Measurements from ENCODE around the gene POLG2. TPM values are rescaled to one million over a fixed set of nuclear protein-coding genes. Genes with fewer than 3 reads are reported as not detected.

POLG2 gene
- polyA plus RNA-seq, 4 donors = 3.2 to 23.9 (median 6.2) TPM

DNA sequence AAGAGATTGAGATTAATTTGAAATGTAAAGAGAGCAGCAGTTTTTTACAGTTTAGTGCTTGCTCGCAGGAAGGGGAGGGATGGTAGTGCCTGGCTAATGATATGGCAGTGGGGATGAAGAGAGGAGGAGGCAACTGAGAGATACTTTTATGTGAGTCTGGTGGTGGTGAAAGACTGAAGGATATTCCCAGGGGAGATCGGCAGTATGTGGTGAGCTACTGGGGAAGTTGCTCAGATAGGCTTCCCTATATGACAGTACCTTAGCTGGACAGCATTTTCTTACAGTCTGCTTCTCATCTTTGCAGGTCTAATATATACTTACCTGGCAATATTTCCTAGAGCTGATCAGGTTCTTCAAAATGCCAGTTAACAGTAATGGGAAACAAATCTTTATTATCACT lies 18.6 kb upstream of the POLG2 start:
- FAIRE-seq (no peak), DNase-seq (no peak)
- Histone ChIP-seq H3K9me3 (ENCODE audit: control insufficient read depth in 2 of 2, insufficient read depth in 1 of 2, low read depth in 1 of 2, low read length in 1 of 2) (no peaks in the 10 kb centered on the region), H3K27ac (ENCODE audit: low read depth in 1 of 3, low read length in 2 of 3) (no peak overlapping the region), H3K27me3 (ENCODE audit: control insufficient read depth in 3 of 3, insufficient read depth in 3 of 3, low read length in 3 of 3) (no peaks in the 10 kb centered on the region), H3K4me3 (ENCODE audit: low read depth in 1 of 3, low read length in 3 of 3) (no peak overlapping the region), H3K36me3 (ENCODE audit: control insufficient read depth in 3 of 3, insufficient read depth in 2 of 3, low read depth in 1 of 3, low read length in 3 of 3) (peaks cover 6 to 30% (median 21%) of the 10 kb centered on the region in 3 donors), H3K4me1 (ENCODE audit: control insufficient read depth in 3 of 3, insufficient read depth in 2 of 3, low read depth in 1 of 3, low read length in 2 of 3) (no peaks in the 10 kb centered on the region)
- WGBS, 3 donors = 82 to 100% (median 88%) methylated on average over 2 of the region's 2 CpGs

DNA sequence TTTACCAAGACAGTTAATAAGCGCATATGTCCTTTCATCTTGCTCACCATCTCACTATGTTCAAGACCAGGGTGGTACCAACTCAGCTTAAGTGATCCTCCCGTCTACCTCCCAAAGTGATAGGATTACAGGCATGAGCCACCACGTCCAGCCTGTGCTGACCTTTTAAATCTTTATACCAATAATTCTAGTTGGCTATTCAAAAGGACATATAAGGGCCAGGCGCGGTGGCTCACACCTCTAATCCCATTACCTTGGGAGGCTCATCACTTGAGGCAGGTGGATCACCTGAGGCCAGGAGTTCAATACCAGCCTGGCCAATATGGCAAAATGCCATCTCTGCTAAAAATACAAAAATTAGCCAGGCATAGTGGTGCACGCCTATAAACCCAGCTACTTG lies 12.3 kb upstream of the POLG2 start:
- H3K27ac ChIP-seq (ENCODE audit: low read depth in 1 of 3, low read length in 2 of 3) = no peak overlapping the region
- FAIRE-seq = no peak
- H3K4me3 ChIP-seq (ENCODE audit: low read depth in 1 of 3, low read length in 3 of 3) = no peak overlapping the region
- DNase-seq = no peak
- H3K4me1 ChIP-seq (ENCODE audit: control insufficient read depth in 3 of 3, insufficient read depth in 2 of 3, low read depth in 1 of 3, low read length in 2 of 3) = peaks cover 0 to 6% (median 0%) of the 10 kb centered on the region in 3 donors
- peaks cover 4 to 14% (median 13%) of the 10 kb centered on the region in 3 donors for H3K36me3 ChIP-seq (ENCODE audit: control insufficient read depth in 3 of 3, insufficient read depth in 2 of 3, low read depth in 1 of 3, low read length in 3 of 3)
- 91 to 95% (median 94%) methylated on average over 6 of the region's 6 CpGs for WGBS, 3 donors
- H3K27me3 ChIP-seq (ENCODE audit: control insufficient read depth in 3 of 3, insufficient read depth in 3 of 3, low read length in 3 of 3) = no peaks in the 10 kb centered on the region
- no peaks in the 10 kb centered on the region for H3K9me3 ChIP-seq (ENCODE audit: control insufficient read depth in 2 of 2, insufficient read depth in 1 of 2, low read depth in 1 of 2, low read length in 1 of 2)

DNA sequence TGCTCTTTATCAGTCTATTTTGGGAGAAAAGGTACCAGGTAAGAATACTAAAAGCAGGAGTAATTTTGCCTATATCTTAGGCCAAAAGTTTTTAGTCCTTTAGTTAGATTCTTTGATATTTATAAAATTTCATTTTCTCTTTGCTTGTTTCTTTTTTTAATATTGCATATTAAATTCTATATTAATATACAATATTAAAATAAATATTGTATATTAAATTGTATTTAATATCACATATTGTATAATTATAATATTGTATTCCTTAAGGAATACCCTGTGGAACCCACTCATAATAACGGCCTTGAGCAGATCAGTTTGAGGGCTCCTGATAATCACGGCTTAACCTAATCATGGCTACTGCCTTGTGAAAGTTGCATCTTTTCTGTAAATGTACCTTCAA lies 11.8 kb upstream of the POLG2 start:
- Histone ChIP-seq H3K4me1 (ENCODE audit: control insufficient read depth in 3 of 3, insufficient read depth in 2 of 3, low read depth in 1 of 3, low read length in 2 of 3) (peaks cover 0 to 11% (median 5%) of the 10 kb centered on the region in 3 donors), H3K27me3 (ENCODE audit: control insufficient read depth in 3 of 3, insufficient read depth in 3 of 3, low read length in 3 of 3) (no peaks in the 10 kb centered on the region), H3K4me3 (ENCODE audit: low read depth in 1 of 3, low read length in 3 of 3) (no peak overlapping the region), H3K36me3 (ENCODE audit: control insufficient read depth in 3 of 3, insufficient read depth in 2 of 3, low read depth in 1 of 3, low read length in 3 of 3) (peaks cover 4 to 17% (median 14%) of the 10 kb centered on the region in 3 donors), H3K9me3 (ENCODE audit: control insufficient read depth in 2 of 2, insufficient read depth in 1 of 2, low read depth in 1 of 2, low read length in 1 of 2) (no peaks in the 10 kb centered on the region), H3K27ac (ENCODE audit: low read depth in 1 of 3, low read length in 2 of 3) (no peak overlapping the region)
- WGBS, 3 donors = 87 to 93% (median 92%) methylated on average over 2 of the region's 2 CpGs
- FAIRE-seq (no peak), DNase-seq (no peak)

GRCh38 chr17:64507413-64507782 lies 10.5 kb upstream of the POLG2 start:
- H3K4me1 ChIP-seq (ENCODE audit: control insufficient read depth in 3 of 3, insufficient read depth in 2 of 3, low read depth in 1 of 3, low read length in 2 of 3) = peaks cover 0 to 15% (median 11%) of the 10 kb centered on the region in 3 donors

GRCh38 chr17:64506576-64507412 lies 9.9 kb upstream of the POLG2 start, which contains the start of gene CEP95:
CEP95 (plus strand) TSS chr17:64506977; CDS start chr17:64507098, 121 bp downstream.
- Histone ChIP-seq H3K4me3 (ENCODE audit: low read depth in 1 of 3, low read length in 3 of 3) (peak within 1 kb of the TSS; percentile 67 to 97 (median 79)), H3K9me3 (ENCODE audit: control insufficient read depth in 2 of 2, insufficient read depth in 1 of 2, low read depth in 1 of 2, low read length in 1 of 2) (no peaks in the 10 kb centered on the region), H3K36me3 (ENCODE audit: control insufficient read depth in 3 of 3, insufficient read depth in 2 of 3, low read depth in 1 of 3, low read length in 3 of 3) (peaks cover 13 to 27% (median 18%) of the 10 kb centered on the region in 3 donors), H3K27me3 (ENCODE audit: control insufficient read depth in 3 of 3, insufficient read depth in 3 of 3, low read length in 3 of 3) (no peaks in the 10 kb centered on the region), H3K27ac (ENCODE audit: low read depth in 1 of 3, low read length in 2 of 3) (peak within 1 kb of the TSS; percentile 98 to 100 (median 99)), H3K4me1 (ENCODE audit: control insufficient read depth in 3 of 3, insufficient read depth in 2 of 3, low read depth in 1 of 3, low read length in 2 of 3) (peaks cover 0 to 15% (median 11%) of the 10 kb centered on the region in 3 donors)
- peak; percentile 95 to 99 for DNase-seq
- 0% methylated on average over 76 to 77 of the region's 77 CpGs for WGBS, 3 donors
- no peak for FAIRE-seq

More at GRCh38 chr17:64507413-64507782, 10.5 kb upstream of the POLG2 start:
- Histone ChIP-seq H3K36me3 (ENCODE audit: control insufficient read depth in 3 of 3, insufficient read depth in 2 of 3, low read depth in 1 of 3, low read length in 3 of 3) (peaks cover 10 to 26% (median 17%) of the 10 kb centered on the region in 3 donors), H3K27me3 (ENCODE audit: control insufficient read depth in 3 of 3, insufficient read depth in 3 of 3, low read length in 3 of 3) (no peaks in the 10 kb centered on the region), H3K9me3 (ENCODE audit: control insufficient read depth in 2 of 2, insufficient read depth in 1 of 2, low read depth in 1 of 2, low read length in 1 of 2) (no peaks in the 10 kb centered on the region), H3K4me3 (ENCODE audit: low read depth in 1 of 3, low read length in 3 of 3) (peak overlapping the region; percentile 67 to 97 (median 78)), H3K27ac (ENCODE audit: low read depth in 1 of 3, low read length in 2 of 3) (peak overlapping the region; percentile 98 to 100 (median 99))
- FAIRE-seq (no peak), DNase-seq (peak; percentile 68 to 81)
- WGBS, 3 donors = 0 to 1% (median 1%) methylated on average over 13 of the region's 13 CpGs

- DNase-seq = peak in 1 of 2 donors; percentile 99
- H3K27ac ChIP-seq (ENCODE audit: low read depth in 1 of 3, low read length in 2 of 3) = peak within 1 kb of the TSS; percentile 98 to 100 (median 99)
- H3K4me1 ChIP-seq (ENCODE audit: control insufficient read depth in 3 of 3, insufficient read depth in 2 of 3, low read depth in 1 of 3, low read length in 2 of 3) = peaks cover 0 to 15% (median 11%) of the 10 kb centered on the region in 3 donors
- 0% methylated on average over 13 to 31 of the region's 31 CpGs for WGBS, 3 donors
- H3K4me3 ChIP-seq (ENCODE audit: low read depth in 1 of 3, low read length in 3 of 3) = peak within 1 kb of the TSS; percentile 67 to 97 (median 79)
- peaks cover 19 to 31% (median 19%) of the 10 kb centered on the region in 3 donors for H3K36me3 ChIP-seq (ENCODE audit: control insufficient read depth in 3 of 3, insufficient read depth in 2 of 3, low read depth in 1 of 3, low read length in 3 of 3)
- no peak for FAIRE-seq
- no peaks in the 10 kb centered on the region for H3K9me3 ChIP-seq (ENCODE audit: control insufficient read depth in 2 of 2, insufficient read depth in 1 of 2, low read depth in 1 of 2, low read length in 1 of 2)
- no peaks in the 10 kb centered on the region for H3K27me3 ChIP-seq (ENCODE audit: control insufficient read depth in 3 of 3, insufficient read depth in 3 of 3, low read length in 3 of 3)
Observed at GRCh38 chr17:64506201-64506575, 9.3 kb upstream of the POLG2 start, which contains the start of gene DDX5. DDX5 (minus strand) TSS chr17:64506289; CDS start chr17:64506119, 170 bp downstream.

GRCh38 chr17:64505340-64506200 lies 8.7 kb upstream of the POLG2 start:
- FAIRE-seq (no peak), DNase-seq (peak; percentile 91 to 96)
- Histone ChIP-seq H3K27me3 (ENCODE audit: control insufficient read depth in 3 of 3, insufficient read depth in 3 of 3, low read length in 3 of 3) (no peaks in the 10 kb centered on the region), H3K27ac (ENCODE audit: low read depth in 1 of 3, low read length in 2 of 3) (peak overlapping the region; percentile 98 to 100 (median 99)), H3K9me3 (ENCODE audit: control insufficient read depth in 2 of 2, insufficient read depth in 1 of 2, low read depth in 1 of 2, low read length in 1 of 2) (no peaks in the 10 kb centered on the region), H3K4me3 (ENCODE audit: low read depth in 1 of 3, low read length in 3 of 3) (peak overlapping the region; percentile 67 to 97 (median 79)), H3K4me1 (ENCODE audit: control insufficient read depth in 3 of 3, insufficient read depth in 2 of 3, low read depth in 1 of 3, low read length in 2 of 3) (peaks cover 0 to 15% (median 11%) of the 10 kb centered on the region in 3 donors), H3K36me3 (ENCODE audit: control insufficient read depth in 3 of 3, insufficient read depth in 2 of 3, low read depth in 1 of 3, low read length in 3 of 3) (peaks cover 17 to 37% (median 22%) of the 10 kb centered on the region in 3 donors)
- 0 to 1% (median 0%) methylated on average over 71 to 76 of the region's 76 CpGs for WGBS, 3 donors

All from small intestine (tissue), 7 donors.